Endodermal cell (in vitro differentiated cells): ENCODE measurements around the gene STAT2. TPM values are rescaled to one million over a fixed set of nuclear protein-coding genes. Genes with fewer than 3 reads are reported as not detected.

Source experiments
- DNase-seq: peaks from one replicate; pipeline ENCODE4 v3.0.0-alpha.2; 2017
- H3K27ac ChIP-seq: 2 replicates; pipeline ENCODE4 v1.5.1; 2013; ENCODE audit warnings: mild to moderate bottlenecking, low read depth, low read length, moderate library complexity
- H3K27me3 ChIP-seq: 2 replicates; pipeline ENCODE4 v1.6.1; 2013; ENCODE audit warnings: mild to moderate bottlenecking, low read length, moderate library complexity; ENCODE audit not compliant: insufficient read depth, control insufficient read depth, poor library complexity, severe bottlenecking
- H3K36me3 ChIP-seq: 2 replicates; pipeline ENCODE4 v1.7.0; 2013; ENCODE audit warnings: mild to moderate bottlenecking, low read length, moderate library complexity; ENCODE audit not compliant: control insufficient read depth, insufficient read depth
- H3K4me1 ChIP-seq: one replicate; pipeline ENCODE4 v1.7.0; 2013; ENCODE audit warnings: low read length; ENCODE audit not compliant: control insufficient read depth, insufficient read depth
- H3K4me3 ChIP-seq: 2 replicates; pipeline ENCODE4 v1.5.1; 2013; ENCODE audit warnings: mild to moderate bottlenecking, low read length, moderate library complexity
- H3K9ac ChIP-seq: 2 replicates; pipeline ENCODE4 v1.6.1; 2013; ENCODE audit warnings: mild to moderate bottlenecking, low read length, moderate library complexity; ENCODE audit not compliant: poor library complexity, severe bottlenecking; ENCODE audit errors: extremely low read depth
- H3K9me3 ChIP-seq: 2 replicates; pipeline ENCODE4 v1.6.1; 2013; ENCODE audit warnings: mild to moderate bottlenecking, low read length, moderate library complexity; ENCODE audit not compliant: control insufficient read depth
- H3K27ac Mint-ChIP-seq: 2 replicates; pipeline ENCODE4 v1.8.0; 2020; ENCODE audit warnings: mixed read lengths
- H3K27me3 Mint-ChIP-seq: 2 replicates; pipeline ENCODE4 v1.8.0; 2021; ENCODE audit warnings: mild to moderate bottlenecking, mixed read lengths; ENCODE audit not compliant: insufficient read depth
- H3K36me3 Mint-ChIP-seq: 2 replicates; pipeline ENCODE4 v1.8.0; 2020; ENCODE audit warnings: low read depth, mixed read lengths
- H3K4me1 Mint-ChIP-seq: 2 replicates; pipeline ENCODE4 v1.8.0; 2020; ENCODE audit warnings: mixed read lengths
- H3K4me3 Mint-ChIP-seq: 2 replicates; pipeline ENCODE4 v1.8.0; 2020; ENCODE audit warnings: mild to moderate bottlenecking, moderate library complexity, mixed read lengths
- H3K9me3 Mint-ChIP-seq: 2 replicates; pipeline ENCODE4 v1.8.0; 2020; ENCODE audit warnings: mild to moderate bottlenecking, mixed read lengths
- WGBS, 2 experiments: methylation state at CpG; one replicate each; pipeline versions ENCODE4 v1.1.5 to v1.1.7; 2013; ENCODE audit warnings: missing lambda C conversion rate in 2 of 2, mixed read lengths in 1 of 2; ENCODE audit not compliant: insufficient coverage in 1 of 2, insufficient read length in 1 of 2; 5-methylcytosine and 5-hydroxymethylcytosine counted together
- total RNA-seq, 2 donors: library from RNA; stranded (reverse); fragmentation: NEBNext Ultra II Directional in 1 of 2; extraction: Animal tissue kit (Norgen Biotek cat#: 25700) in 1 of 2; gene quantifications; 2 replicates in 1 of 2; 3 replicates in 1 of 2; pipeline ENCODE4 v1.2.1, GENCODE V29; 2021
- TF ChIP-seq, protein P1 (sequence below): fragments of 200-600 bp; sonication (generic); conservative IDR thresholded peaks from 2 replicates; pipeline ENCODE4 v1.5.0; 2021; ENCODE audit warnings: antibody characterized with exemption, mild to moderate bottlenecking

Gene STAT2
- total RNA-seq, 2 donors from 2014 or later: 107 to 112 TPM

DNA sequence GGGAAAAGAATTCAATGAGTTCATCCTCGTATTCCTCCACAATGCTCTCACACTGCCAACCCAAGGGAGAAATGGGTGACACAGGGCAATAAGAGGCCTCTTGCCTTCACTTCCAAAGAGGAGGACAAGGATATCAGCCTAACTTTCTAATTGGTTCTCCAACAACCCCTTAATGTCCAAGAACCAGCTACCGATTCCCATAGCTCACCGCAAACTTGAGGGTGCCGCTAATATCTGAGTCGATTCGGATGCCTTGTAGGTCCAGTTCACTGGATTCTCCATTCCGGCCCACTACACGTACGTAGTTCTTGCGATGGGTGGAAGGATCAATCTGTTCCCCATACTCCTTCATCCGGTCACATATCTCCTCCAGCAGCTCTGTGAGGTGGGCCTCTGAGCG lies 48.9 kb downstream of the STAT2 start:
- Histone ChIP-seq H3K9me3 (no peaks in the 10 kb centered on the region), H3K9ac (no peak overlapping the region), H3K36me3 (peaks cover 55% of the 10 kb centered on the region), H3K27me3 (no peaks in the 10 kb centered on the region), H3K4me1 (peaks cover 5% of the 10 kb centered on the region), H3K4me3 (no peak overlapping the region), H3K27ac (no peak overlapping the region)
- H3K27ac Mint-ChIP-seq: no peak overlapping the region
- no peak for DNase-seq
- no peak overlapping the region for H3K4me3 Mint-ChIP-seq
- H3K27me3 Mint-ChIP-seq: no peaks in the 10 kb centered on the region
- peaks cover 56% of the 10 kb centered on the region for H3K36me3 Mint-ChIP-seq
- TF ChIP-seq, protein P1, sequence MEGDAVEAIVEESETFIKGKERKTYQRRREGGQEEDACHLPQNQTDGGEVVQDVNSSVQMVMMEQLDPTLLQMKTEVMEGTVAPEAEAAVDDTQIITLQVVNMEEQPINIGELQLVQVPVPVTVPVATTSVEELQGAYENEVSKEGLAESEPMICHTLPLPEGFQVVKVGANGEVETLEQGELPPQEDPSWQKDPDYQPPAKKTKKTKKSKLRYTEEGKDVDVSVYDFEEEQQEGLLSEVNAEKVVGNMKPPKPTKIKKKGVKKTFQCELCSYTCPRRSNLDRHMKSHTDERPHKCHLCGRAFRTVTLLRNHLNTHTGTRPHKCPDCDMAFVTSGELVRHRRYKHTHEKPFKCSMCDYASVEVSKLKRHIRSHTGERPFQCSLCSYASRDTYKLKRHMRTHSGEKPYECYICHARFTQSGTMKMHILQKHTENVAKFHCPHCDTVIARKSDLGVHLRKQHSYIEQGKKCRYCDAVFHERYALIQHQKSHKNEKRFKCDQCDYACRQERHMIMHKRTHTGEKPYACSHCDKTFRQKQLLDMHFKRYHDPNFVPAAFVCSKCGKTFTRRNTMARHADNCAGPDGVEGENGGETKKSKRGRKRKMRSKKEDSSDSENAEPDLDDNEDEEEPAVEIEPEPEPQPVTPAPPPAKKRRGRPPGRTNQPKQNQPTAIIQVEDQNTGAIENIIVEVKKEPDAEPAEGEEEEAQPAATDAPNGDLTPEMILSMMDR: no peak
- no peaks in the 10 kb centered on the region for H3K9me3 Mint-ChIP-seq
- H3K4me1 Mint-ChIP-seq: peaks cover 5% of the 10 kb centered on the region
- 96 to 97% methylated on average over 12 of the region's 12 CpGs for WGBS, 2 experiments

- no peak for DNase-seq
- no peaks in the 10 kb centered on the region for H3K9me3 ChIP-seq
- H3K4me3 Mint-ChIP-seq: no peak overlapping the region
- H3K27me3 ChIP-seq: no peaks in the 10 kb centered on the region
- H3K27ac Mint-ChIP-seq: no peak overlapping the region
- no peaks in the 10 kb centered on the region for H3K9me3 Mint-ChIP-seq
- H3K9ac ChIP-seq: no peak overlapping the region
- no peak overlapping the region for H3K4me3 ChIP-seq
- peaks cover 58% of the 10 kb centered on the region for H3K36me3 Mint-ChIP-seq
- no peak overlapping the region for H3K27ac ChIP-seq
- 90 to 100% methylated on average over 1 to 3 of the region's 3 CpGs for WGBS, 2 experiments
- H3K27me3 Mint-ChIP-seq: no peaks in the 10 kb centered on the region
- peaks cover 62% of the 10 kb centered on the region for H3K36me3 ChIP-seq
- H3K4me1 Mint-ChIP-seq: no peaks in the 10 kb centered on the region
- no peaks in the 10 kb centered on the region for H3K4me1 ChIP-seq
- TF ChIP-seq, protein P1: no peak
Observed at GRCh38 chr12:56308714-56309113, 51.2 kb downstream of the STAT2 start.

GRCh38 chr12:56307221-56307965 lies 52.5 kb downstream of the STAT2 start:
- H3K4me1 Mint-ChIP-seq: no peaks in the 10 kb centered on the region
- H3K27ac ChIP-seq: no peak overlapping the region
- no peak overlapping the region for H3K9ac ChIP-seq
- TF ChIP-seq, protein P1: no peak
- H3K27me3 Mint-ChIP-seq: no peaks in the 10 kb centered on the region
- peaks cover 54% of the 10 kb centered on the region for H3K36me3 Mint-ChIP-seq
- DNase-seq: no peak
- H3K9me3 ChIP-seq: no peaks in the 10 kb centered on the region
- H3K4me3 ChIP-seq: no peak overlapping the region
- WGBS, 2 experiments: 94 to 95% methylated on average over 2 to 6 of the region's 7 CpGs
- H3K9me3 Mint-ChIP-seq: no peaks in the 10 kb centered on the region
- no peak overlapping the region for H3K27ac Mint-ChIP-seq
- H3K4me3 Mint-ChIP-seq: no peak overlapping the region
- H3K27me3 ChIP-seq: no peaks in the 10 kb centered on the region
- peaks cover 64% of the 10 kb centered on the region for H3K36me3 ChIP-seq
- no peaks in the 10 kb centered on the region for H3K4me1 ChIP-seq
